ENCODE data around the gene APBB2. TPM values are rescaled to one million over a fixed set of nuclear protein-coding genes. Genes with fewer than 3 reads are reported as not detected.
A peak's percentile ranks its signal among the peaks of the same experiment; 100 is the strongest.
"Not testable (repeated sequence)": the region's sequence is repeated elsewhere in the genome, so short reads cannot be mapped to it uniquely, and the experiment has no call there.

The APBB2 gene
- total RNA-seq, 1 donor from 2014 or later: 138 TPM

DNA sequence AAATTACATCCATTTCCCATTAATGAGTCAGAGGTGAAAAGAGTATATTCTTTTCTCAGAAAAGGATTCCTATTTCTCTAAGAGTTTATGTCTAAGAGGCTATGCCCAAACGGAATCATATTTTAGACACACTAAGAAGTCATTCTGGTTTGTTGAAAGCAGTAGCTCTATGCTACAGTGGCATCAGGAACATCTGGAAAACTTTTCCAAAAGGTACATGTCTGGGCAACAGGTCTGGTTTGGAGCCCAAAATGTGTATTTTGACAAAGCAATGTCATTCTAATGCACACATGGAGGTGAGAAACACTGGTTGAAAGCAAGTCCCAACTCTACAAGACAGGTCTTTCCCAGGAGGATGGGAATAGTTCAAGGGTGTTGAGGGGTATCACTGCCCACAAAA, 56.1 kb downstream of the APBB2 start:
- no peak for DNase-seq (ENCODE audit: low read depth, low spot score)

DNA sequence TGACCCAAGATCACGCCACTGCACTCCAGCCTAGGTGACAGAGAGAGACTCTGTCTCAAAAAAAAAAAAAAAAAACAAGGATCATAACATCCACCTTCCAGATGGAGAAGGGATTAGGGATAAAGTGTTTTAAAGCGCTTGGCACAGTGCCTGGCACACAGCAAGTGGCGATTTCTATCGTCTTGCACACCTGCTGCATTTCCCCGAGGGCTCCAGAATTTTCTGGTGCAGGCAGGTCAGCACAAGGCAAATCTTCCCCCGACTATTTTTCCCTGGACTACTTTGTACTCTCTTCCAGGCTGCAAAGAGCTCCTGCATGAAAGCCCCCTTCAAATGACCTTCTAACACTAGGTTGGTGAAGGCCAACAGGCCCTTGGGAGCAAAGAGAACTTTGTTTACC, 57.3 kb downstream of the APBB2 start:
- DNase-seq (ENCODE audit: low read depth, low spot score): no peak

DNA sequence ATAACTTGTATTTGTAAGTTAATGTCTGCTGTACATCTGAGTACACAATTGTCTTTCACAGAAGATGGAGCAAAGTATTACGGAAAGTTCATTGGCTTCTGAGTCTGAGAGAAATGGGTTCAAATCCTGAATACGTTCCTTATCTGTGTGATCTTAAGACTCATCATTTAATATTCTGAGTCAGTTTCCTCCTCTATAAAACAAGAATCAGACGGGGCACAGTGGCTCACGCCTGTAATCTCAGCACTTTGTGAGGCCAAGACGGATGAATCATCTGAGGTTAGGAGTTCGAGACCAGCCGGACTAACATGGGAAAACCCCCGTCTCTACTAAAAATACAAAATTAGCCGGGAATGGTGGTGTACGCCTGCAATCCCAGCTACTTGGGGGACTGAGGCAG, 57.8 kb downstream of the APBB2 start:
- DNase-seq (ENCODE audit: low read depth, low spot score): peak; percentile 55

DNA sequence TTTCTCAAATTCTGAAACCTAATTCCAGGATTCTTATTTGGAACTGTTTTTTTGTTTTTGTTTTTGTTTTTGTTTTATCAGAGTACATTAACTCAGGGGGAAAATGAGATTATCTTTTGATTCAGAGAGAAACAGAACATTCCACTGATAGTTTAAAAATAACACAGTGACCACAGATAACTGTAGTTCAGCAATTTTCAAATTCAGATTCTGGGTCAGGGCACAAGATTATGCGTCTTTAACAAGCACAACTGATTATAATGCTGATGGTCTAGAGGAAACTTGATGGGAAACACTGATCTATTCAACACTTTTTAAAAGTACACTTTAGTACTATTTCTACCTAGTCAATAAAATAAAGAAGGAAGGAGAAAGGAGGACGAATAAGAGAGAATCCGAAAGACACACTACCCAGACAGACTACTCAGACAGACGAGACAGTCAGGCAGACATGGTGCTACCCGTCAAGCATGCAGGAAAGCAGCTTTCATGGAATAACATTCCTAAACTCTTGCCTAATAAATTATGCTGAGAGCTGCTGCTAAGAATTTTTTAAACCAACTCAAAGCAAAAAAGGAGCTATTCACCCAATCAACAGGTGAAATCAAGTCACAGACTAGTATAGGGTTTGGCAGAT, 59.0 kb downstream of the APBB2 start:
- DNase-seq (ENCODE audit: low read depth, low spot score): peak; percentile 41

DNA sequence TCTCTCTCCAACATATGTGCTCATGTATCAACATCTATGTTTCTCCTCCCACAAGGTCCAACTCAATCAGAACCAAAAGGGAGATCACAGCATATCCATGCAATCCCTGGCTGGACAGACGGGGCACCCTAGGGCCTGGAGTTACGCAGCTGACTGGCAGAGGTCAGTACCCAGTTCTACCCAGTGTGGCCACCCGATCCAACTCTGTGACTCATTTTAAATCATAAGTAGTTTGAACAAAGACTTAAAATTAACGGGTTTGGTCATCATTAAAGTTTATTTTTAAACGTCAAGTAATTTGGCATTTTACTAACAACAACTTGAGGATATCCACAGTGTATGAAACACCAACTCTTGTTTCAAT, 59.5 kb downstream of the APBB2 start:
- peak; percentile 41 for DNase-seq (ENCODE audit: low read depth, low spot score)

DNA sequence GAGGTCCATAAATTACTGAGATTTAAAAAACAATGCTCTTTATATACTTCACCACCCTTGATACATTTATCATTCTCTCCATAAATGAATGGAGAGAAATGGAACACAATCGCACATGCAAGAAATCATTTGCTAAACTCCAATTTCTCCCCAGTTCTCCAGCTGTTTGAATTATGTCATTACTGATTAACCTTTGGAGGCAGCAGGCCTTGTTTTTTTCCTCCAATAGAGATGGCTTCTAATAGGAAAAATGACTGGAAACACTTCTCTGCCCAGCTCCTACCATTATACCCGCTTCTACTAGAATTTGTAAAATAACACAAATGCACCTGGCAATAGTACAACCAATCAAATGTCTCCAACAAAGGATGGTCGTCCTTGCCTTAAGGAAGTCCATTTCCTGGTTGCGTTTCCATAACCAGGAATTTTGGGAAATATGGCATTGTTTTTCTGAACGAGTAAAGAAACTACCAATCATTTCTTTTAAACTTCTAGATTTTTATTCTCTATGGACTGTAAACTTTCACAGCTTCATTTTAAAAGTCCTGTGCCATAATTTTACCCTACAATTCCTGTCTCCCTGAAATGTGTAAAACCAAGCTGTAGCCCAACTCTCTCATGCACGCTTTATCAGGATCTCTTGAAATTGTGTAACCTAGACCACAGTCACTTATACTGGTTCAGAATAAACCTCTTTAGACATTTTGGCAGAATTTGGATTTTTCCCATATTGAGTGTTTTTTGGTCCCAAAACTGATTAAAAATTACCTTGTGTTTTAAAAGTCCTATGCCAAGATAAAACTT, 60.1 kb downstream of the APBB2 start:
- no peak for DNase-seq (ENCODE audit: low read depth, low spot score)

DNA sequence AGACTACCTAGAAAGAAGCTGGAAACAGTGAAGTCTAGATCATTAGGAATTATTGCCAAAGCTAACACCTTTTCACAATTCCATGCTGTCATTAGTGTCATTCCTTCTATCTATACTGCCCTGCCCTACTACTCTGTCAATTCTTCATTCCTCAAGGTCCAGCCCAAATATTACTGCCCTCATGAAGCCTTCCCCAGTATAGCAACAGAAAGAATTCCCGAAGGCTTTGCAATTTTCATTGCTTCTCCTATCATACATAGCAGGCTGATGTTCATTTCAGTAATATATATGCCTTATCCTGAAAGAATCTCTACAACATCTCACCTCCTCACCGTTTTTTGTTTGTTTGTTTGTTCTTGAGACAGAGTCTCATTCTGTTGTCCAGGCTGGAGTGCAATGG, 63.9 kb downstream of the APBB2 start:
- DNase-seq (ENCODE audit: low read depth, low spot score): no peak

DNA sequence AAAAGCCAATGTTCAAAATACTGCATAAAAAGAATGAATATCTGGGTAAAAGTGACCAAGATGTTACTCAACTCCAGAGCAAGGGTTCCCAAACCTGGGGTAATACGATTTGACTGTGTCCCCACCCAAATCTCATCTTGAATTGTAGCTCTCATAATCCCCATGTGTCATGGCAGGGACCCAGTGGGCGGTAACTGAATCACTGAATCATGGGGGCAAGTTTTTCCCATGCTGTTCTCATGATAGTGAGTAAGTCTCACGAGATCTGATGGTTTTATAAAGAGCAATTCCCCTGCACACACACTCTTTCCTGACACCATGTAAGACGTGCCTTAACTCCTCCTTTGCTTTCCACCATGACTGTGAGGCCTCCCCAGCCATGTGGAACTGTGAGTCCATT, 64.8 kb downstream of the APBB2 start:
- DNase-seq (ENCODE audit: low read depth, low spot score): not testable (repeated sequence)

DNA sequence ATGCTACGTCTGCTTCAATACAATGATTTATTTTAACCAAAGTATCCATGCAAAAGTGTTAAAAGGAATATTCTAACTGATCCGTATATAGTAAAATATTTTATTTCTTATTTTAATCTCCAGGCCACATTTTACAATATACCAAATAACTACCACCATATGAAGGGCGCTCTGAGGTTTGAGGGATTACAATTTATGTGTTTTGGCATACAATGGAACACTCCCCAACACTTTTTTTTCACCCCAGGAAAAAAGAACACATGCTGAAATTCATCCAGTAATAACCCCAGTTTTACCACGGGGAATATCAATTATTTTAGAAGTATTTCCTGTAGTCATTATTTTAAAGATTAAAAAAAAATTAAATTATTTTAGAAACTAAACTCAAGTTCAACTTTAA, 65.4 kb downstream of the APBB2 start:
- DNase-seq (ENCODE audit: low read depth, low spot score): no peak

DNA sequence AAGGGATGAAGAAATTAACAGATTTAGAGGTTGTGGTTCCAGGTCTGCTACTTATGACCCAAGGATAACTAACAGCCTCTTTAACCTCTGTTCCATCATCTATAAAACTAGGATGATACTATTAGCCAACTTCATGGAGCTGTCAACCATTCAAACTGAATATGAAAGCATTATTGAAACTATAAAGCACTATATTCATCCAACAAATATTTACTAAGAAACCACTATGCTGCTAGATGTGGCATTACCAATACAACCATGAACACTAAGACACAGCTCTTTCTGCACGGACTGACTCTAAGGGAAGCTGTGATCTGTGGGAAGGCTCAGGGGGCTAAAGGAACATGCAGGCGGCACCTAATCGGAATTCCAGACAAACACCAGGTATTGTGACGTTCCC, 66.0 kb downstream of the APBB2 start:
- DNase-seq (ENCODE audit: low read depth, low spot score): no peak

DNA sequence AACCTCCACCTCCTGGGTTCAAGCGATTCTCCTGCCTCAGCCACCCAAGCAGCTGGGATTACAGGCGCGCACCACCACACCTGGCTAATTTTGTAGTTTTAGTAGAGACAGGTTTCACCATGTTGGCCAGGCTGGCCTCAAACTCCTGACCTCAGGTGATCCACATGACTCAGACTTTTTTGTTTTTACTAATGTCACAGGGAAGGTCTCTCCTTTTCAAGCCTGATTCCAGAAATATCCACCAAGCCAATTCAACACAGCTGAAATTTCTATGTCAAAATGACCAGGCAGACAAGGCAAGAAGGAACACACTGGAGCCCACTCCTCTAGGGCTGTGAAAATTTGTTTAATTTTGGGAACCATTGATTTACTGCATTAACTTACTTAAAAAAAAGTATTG, 66.8 kb downstream of the APBB2 start:
- DNase-seq (ENCODE audit: low read depth, low spot score): not testable (repeated sequence)

DNA sequence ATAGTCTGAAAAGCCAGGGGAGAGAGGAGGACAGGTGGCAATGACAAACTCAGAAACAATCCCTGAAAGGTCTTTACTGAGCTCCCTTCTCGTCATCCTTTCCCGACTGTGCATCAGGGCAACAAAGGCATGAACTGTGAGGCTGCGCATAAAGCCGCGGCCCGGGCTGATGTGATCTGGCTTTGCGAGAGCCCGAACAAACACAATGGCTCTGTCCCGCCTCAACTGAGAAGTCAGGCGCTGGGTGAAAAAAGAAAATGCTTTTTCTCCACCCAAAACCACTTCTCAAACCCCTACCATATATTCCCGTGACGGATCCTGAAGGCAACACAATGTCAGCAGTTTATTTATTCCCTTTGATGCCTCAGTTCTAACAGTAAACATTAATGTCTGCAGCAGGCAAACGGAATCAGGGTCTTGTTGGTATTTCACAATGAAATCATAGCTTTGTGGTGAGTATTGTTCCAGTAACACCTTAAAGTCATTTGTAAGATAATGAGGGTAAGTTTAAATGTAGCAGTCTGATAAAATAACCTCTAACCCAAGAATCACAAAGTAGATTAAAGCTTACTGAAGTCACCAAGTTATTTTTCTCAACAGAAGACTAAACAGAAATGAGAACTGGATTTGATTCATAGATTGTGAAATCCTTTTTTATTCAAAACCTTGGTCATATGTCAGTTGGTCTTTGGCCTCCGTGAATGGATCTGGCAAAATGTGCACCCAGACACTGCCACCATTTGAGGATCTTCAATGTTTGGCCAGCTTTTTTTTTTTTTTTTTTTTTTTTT, 67.4 kb downstream of the APBB2 start:
- no peak for DNase-seq (ENCODE audit: low read depth, low spot score)

DNA sequence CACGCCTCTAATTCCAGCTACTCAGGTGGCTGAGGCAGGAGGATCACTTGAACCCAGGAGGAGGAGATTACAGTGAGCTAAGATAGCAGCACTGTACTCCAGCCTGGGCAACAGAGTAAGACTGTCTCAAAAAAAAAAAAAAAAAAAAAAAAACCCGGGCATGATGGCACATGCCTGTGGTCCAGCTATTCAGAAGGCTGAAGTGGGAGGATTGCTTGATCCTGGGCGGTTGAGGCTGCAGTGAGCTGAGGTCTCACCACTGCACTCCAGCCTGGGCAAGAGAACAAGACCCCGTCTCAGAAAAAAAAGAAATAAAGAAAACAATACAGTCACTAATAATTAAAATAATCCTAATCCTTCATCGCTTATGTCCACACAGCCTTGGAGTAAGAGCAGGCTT, 68.1 kb downstream of the APBB2 start:
- DNase-seq (ENCODE audit: low read depth, low spot score): no peak

DNA sequence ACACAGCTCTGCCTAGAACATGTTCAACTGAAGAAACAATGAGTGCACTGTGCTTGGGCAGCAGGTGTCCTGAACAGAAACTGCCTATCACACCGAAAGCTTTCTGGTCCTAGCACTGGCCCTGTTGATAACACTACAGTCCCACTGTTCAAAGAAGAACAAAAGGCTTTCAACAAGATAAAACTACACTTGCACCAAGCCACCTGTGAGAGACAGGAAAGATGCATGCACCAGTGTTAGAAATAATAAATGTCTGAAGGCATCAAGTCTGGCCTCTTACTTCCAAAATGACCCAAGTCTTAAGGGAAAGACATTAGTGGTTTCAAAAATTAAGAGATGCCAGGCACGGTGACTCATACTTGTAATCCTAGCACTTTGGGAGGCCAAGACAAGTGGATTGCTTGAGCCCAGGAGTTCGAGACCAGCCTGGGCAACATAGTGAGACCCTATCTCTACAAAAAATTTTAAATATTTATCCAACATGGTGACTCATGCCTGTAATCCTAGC, 68.7 kb downstream of the APBB2 start:
- DNase-seq (ENCODE audit: low read depth, low spot score): no peak

DNA sequence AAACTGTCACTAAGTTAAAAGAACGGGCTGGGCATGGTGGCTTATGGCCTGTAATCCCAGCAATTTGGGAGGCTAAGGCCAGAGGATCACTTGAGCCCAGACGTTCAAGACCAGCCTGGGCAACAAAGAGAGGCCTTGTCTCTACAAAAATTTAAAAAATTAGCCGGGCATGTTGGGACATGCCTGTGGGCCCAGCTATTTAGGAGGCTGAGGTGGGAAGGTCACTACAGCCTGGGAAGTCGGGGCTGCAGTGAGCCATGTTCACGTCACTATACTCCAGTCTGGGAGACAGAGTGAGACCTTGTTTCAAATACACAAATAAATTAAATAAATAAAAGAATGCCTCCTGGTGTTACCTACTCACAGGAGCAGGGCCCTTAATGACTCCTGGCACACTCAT, 69.5 kb downstream of the APBB2 start:
- no peak for DNase-seq (ENCODE audit: low read depth, low spot score)

DNA sequence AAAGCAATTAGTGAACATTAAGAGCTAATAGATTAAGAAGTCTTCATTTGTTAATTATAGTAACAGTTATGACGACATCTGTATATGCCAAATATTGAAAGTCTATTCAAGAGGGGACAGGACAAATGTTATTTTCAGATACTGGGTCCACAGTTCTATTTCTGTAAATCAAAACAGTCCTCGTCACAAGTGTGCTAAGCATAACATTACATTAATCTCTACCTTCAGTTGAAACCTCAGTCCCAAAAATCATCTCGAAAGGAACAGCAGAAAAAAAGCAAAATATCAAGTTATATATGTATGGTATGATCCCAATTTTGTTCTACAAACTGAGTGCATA, 70.3 kb downstream of the APBB2 start:
- DNase-seq (ENCODE audit: low read depth, low spot score): no peak

DNA sequence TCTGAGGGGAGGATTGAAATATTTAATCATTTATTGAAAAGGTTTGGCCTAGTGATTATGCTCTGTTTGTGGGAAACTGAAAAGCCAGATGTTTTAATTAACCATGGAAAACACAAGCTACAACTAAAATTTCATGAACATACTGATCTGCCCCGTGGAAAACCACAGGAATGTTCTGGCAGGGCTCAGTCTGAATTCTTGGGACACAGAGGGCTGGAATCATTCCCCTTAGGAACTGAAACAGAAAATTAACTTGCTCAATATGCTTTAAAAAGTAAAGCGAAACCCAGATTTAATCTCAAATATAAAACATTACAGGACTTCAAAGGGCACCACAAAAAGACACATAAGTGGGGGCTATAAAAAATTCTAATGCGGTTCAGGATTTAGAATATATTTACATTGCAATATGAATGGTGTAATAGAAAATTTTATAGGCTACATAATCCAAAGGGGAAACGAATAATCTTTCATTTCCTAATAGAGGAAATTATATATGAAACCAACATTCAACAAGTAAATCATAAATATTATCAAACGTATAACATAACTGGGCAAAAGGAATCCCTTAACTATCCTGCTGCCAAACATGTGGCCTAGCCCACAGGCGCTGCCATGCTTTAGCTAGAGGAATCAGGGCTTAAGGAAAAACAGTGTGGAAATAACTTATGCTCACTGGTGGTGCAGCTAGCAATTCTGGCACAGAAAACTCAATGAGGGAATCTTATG, 70.9 kb downstream of the APBB2 start:
- DNase-seq (ENCODE audit: low read depth, low spot score): peak; percentile 33

DNA sequence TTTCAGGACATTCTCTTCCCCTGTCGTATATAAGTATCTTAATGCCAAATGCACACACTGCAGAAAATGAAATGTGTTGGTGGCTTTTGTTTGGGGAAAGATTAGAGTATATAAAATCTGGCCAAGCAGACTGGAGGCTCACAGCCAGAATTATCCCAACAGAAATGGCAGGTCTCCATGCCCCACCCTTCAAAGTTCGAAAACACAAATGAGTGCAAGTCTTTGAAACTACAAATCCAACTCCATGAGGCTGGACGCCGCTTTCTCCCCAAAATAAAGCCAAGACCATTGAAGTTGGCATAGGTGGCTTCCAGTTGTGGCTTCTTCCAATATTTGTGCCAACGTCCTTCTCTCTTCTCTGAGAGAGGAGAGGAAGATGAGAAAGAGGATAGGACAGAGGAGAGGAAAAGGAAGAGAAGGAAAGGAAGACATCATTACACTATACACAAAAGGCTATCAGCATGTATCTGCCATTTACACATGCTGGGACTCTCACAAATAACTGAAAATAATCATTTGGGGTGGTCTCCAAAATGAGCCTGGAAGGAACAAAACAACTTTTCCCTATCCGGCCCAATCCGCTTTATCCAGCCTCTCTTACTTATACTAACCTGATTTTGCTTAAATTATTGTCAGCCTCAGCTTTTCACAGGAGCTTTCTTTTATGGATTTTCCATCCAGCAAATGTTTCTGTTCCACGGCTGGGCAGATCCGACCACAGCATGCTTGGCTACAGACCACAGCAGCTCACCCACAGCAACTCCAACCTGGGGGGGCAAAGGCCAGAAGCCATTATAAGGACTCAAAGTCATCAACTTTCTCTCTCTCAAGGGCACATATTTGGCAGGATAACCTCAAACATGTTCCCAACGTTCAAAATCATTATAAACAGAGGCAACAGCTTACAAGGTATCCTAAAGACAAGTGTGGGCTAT, 71.7 kb downstream of the APBB2 start:
- no peak for DNase-seq (ENCODE audit: low read depth, low spot score)

DNA sequence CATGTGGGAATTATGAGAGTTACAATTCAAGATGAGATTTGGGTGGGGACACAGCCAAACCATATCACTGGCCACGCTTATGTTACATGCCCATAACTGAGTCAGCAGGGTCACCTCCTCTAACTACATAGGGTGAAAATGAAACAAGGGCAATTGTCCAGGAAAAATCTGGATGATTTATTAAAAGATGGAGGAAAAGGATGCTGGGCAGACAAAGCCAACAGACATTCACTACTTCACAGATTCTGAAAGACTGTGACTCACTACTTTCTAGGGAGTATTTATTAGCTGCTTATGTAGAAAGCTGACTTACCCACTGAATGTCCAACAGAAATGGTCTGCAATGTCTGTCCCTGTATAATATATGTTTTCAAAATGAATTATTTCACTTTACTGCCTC, 72.4 kb downstream of the APBB2 start:
- DNase-seq (ENCODE audit: low read depth, low spot score): peak; percentile 64

DNA sequence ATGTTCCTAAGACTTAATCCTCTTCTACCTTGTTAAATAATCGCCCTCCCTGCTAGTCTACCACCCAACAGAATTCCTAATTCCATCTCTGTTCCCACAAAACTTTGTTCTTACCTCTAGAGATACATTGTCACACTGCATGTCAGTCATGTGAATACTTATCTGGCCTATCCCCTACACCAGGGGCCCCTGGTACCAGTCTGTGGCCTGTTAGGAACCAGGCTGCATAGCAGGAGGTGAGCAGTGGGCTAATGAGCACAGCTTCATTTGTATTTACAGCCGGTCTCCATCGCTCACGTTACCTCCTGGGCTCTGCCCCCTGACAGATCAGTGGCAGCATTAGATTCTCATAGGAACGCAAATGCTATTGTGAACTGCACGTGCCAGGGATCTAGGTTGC, 73.9 kb downstream of the APBB2 start:
- no peak for DNase-seq (ENCODE audit: low read depth, low spot score)

DNA sequence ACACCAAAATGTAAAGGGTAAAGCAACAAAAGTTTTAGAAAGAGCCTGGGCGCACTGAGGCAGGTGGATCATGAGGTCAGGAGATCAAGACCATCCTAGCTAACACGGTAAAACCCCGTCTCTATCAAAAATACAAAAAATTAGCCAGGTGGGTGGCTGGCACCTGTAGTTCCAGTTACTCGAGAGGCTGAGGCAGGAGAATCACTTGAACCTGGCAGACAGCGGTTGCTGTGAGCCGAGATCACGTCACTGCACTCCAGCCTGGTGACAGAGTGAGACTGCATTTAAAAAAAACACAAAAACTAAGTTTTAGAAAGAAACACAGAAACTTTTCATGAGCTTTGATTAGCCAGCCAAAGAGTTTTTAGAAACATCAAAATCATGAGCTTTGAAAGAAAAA, 76.5 kb downstream of the APBB2 start:
- DNase-seq (ENCODE audit: low read depth, low spot score): no peak

Measured in pulmonary artery endothelial cell (primary cell).